HUES64 (cell line): ENCODE measurements around the gene ANKFY1.
A peak's percentile ranks its signal among the peaks of the same experiment; 100 is the strongest.

Experiments
- H3K27ac ChIP-seq: 2 replicates; pipeline ENCODE4 v1.7.0; 2013; ENCODE audit warnings: low read depth, low read length, inconsistent platforms
- H3K27me3 ChIP-seq: 2 replicates; pipeline ENCODE4 v1.6.1; 2013; ENCODE audit warnings: mild to moderate bottlenecking, low read length; ENCODE audit not compliant: insufficient read depth
- H3K36me3 ChIP-seq: 2 replicates; pipeline ENCODE4 v1.6.1; 2013; ENCODE audit warnings: mild to moderate bottlenecking, low read length; ENCODE audit not compliant: insufficient read depth
- H3K4me1 ChIP-seq: 2 replicates; pipeline ENCODE4 v1.6.1; 2013; ENCODE audit warnings: mild to moderate bottlenecking, low read length, moderate library complexity; ENCODE audit not compliant: insufficient read depth
- H3K4me3 ChIP-seq: 2 replicates; pipeline ENCODE4 v1.5.1; 2013; ENCODE audit warnings: mild to moderate bottlenecking, low read length, moderate library complexity
- H3K9ac ChIP-seq: 2 replicates; pipeline ENCODE4 v1.6.1; 2013; ENCODE audit warnings: mild to moderate bottlenecking, low read depth, low read length
- H3K9me3 ChIP-seq: 2 replicates; pipeline ENCODE4 v1.6.1; 2013; ENCODE audit warnings: low read depth, low read length; ENCODE audit not compliant: insufficient read depth
- WGBS: fragments of 150-250, 120-280 bp; methylation state at CpG from one replicate; pipeline ENCODE4 v1.1.7; 2013; ENCODE audit warnings: missing lambda C conversion rate; 5-methylcytosine and 5-hydroxymethylcytosine counted together

Gene ANKFY1

DNA sequence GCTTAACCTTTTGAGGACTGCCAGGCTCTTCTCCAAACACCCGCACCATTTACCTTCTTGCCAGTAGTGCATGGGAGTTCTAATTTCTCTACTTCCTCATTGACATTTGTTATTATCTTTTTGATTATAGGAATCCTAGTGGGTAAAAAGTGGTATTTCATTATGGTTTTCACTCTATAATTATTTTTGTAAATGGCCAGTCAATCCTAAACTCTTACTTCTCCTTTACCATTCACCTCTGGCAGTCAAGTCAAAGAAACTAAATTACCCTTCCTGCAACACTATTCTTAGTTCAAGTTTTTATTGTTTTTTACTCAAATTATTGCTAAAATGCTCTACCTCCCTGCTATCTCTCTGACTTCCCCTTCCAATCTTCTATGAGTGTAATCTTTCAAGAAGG lies 29.8 kb upstream of the ANKFY1 start:
- H3K27ac ChIP-seq, result no peak overlapping the region
- peaks cover 91% of the 10 kb centered on the region for H3K36me3 ChIP-seq
- H3K4me3 ChIP-seq, result no peak overlapping the region
- H3K9me3 ChIP-seq, result no peaks in the 10 kb centered on the region
- 100% methylated on average over 1 of the region's 1 CpG for WGBS
- no peak overlapping the region for H3K9ac ChIP-seq
- no peaks in the 10 kb centered on the region for H3K4me1 ChIP-seq
- no peaks in the 10 kb centered on the region for H3K27me3 ChIP-seq

DNA sequence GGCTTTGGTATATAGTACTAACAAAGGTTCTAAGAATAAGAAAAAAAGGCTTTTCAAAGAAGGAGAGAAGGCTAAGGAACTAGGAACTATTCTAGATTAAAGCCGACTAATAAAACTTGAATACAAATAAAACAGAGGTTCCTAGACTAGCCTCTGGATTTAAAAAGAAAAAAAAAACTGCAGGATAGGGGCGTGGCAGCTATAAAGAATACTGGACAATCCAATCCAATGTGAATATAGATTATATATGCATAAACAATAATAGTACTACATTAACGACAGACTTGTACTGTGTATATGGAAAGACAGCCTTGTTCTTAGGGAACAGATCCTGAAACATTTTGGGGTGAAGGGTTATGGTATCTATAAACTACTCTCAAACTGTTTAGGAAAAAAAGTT lies 23.9 kb upstream of the ANKFY1 start:
- peaks cover 64% of the 10 kb centered on the region for H3K36me3 ChIP-seq
- H3K9ac ChIP-seq, result no peak overlapping the region
- no CpG with 5 or more reads among the region's 3 CpGs for WGBS

DNA sequence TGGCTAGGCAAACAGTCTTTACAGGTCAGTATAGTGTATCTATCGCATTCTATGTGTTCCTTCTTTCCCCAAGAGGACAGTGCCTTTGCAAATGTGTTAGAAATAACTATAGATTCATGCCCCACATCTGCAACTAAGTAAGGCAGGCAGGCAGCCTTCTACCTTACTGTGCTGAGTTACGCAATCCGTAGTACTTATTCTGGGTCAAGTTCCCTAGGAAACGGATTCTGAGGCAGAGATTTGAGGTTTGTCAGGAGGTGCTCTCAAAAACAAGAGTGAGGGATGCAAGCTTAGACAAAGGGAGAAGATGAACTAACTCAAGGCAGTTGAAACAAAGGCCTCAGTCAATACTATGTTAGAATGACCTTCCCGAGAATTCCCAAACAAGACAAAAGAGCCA lies 12.7 kb upstream of the ANKFY1 start:
- Histone ChIP-seq H3K9me3 (no peaks in the 10 kb centered on the region), H3K27ac (no peak overlapping the region), H3K4me1 (no peaks in the 10 kb centered on the region), H3K9ac (no peak overlapping the region), H3K27me3 (no peaks in the 10 kb centered on the region), H3K4me3 (no peak overlapping the region), H3K36me3 (peaks cover 70% of the 10 kb centered on the region)
- WGBS, result 97% methylated on average over 5 of the region's 5 CpGs

More for the DNA sequence above, 23.9 kb upstream of the ANKFY1 start:
- Histone ChIP-seq H3K27me3 (no peaks in the 10 kb centered on the region), H3K4me3 (no peak overlapping the region), H3K27ac (no peak overlapping the region), H3K4me1 (no peaks in the 10 kb centered on the region), H3K9me3 (no peaks in the 10 kb centered on the region)

DNA sequence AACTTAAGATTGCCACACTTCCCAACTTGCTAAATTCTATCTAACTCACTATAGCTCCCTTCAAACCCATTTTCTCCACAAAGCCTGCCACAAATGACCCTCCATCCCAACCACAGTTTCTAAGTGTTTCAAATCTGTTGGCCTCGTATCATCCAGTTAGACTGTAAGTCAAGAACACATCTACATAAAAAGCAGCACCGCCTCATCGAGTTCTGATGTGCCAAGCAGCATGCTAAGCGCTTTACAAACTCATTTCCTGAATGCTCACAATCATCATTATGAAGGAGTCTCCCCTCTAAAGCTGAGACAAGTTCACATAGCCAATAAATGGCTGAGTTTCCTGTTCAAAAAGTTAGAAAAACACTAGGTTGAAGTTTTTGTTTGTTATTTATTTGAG lies 9.2 kb upstream of the ANKFY1 start:
- Histone ChIP-seq H3K27ac (no peak overlapping the region), H3K4me3 (no peak overlapping the region), H3K36me3 (peaks cover 73% of the 10 kb centered on the region), H3K4me1 (no peaks in the 10 kb centered on the region), H3K27me3 (no peaks in the 10 kb centered on the region), H3K9me3 (no peaks in the 10 kb centered on the region), H3K9ac (no peak overlapping the region)
- 97% methylated on average over 4 of the region's 4 CpGs for WGBS

DNA sequence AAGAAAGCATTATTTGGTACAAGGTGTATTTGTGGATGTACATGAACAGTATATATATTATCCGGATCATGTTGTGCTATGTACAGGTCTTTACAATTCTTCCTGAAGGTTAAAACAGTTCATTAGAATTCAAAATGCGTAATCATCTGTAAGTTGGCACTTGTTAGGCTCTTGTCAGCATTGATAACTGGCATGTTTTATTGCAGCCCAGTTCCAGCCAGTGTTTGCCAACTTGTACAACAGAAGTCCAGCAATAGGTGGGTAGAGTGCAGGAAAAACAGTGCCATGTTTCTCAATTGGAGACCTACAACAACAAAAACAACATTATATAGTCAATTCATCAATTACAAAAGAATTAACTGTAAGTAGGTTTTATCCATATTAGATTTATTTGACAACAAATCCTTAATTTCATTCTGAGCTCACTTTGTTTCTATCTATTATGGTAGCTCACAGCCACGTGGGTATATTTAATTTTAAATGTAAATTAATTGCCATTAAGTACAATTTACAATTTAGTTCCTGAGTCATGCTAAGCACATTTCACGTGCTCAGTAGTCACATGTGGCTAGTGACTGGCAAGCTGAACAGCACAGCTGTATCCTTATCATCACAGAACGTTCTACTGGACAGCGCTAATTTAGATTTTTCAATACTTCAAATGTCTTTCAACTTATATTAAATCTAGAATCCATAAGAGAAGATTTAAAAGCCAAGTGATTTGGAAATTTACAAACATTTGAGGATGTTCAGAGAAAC lies 8.6 kb upstream of the ANKFY1 start:
- Histone ChIP-seq H3K9me3 (no peaks in the 10 kb centered on the region), H3K27me3 (no peaks in the 10 kb centered on the region), H3K4me1 (no peaks in the 10 kb centered on the region), H3K4me3 (no peak overlapping the region), H3K27ac (no peak overlapping the region), H3K36me3 (peaks cover 74% of the 10 kb centered on the region), H3K9ac (no peak overlapping the region)
- 96% methylated on average over 5 of the region's 6 CpGs for WGBS

DNA sequence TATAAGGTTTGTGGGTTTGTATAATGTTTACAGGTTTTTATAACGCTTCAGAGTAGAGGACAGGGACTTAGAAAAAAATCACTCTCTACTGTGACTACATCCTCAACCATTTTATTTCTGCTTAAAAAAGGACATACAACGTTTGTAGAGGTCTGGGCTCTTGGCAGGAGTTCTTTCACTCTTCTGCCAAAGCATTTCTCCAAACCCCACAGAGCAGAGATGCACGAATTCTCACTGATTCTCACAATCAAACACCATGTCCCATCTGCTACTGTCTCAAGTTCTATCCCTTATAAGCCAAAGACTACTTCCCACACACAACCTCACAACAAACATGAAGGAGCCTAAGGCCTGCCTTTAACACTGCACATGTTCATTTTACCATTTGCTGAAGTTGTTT lies 7.0 kb upstream of the ANKFY1 start:
- no peak overlapping the region for H3K4me3 ChIP-seq
- 89% methylated on average over 2 of the region's 3 CpGs for WGBS
- H3K9ac ChIP-seq, result no peak overlapping the region
- H3K27me3 ChIP-seq, result no peaks in the 10 kb centered on the region
- H3K27ac ChIP-seq, result no peak overlapping the region
- no peaks in the 10 kb centered on the region for H3K9me3 ChIP-seq
- H3K4me1 ChIP-seq, result no peaks in the 10 kb centered on the region
- H3K36me3 ChIP-seq, result peaks cover 68% of the 10 kb centered on the region

DNA sequence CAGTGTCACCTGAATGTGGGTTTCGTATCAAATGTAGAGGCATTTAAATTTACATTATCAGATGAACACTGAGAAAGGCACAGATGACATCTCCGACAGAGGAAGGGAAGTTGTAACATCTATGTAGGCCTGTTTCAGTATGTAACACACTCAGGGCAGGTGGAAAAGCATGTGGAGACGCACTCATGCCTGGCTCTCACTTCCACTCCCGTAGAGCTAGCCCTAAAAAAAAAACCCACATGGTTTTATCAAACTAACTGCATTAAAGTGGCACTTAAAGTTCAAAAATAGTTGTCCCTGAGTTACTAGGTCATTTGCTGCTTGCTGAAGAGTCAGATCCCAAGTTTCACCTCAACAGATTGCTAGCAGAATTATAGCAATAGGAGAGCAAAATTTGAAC lies 6.1 kb upstream of the ANKFY1 start:
- Histone ChIP-seq H3K9ac (no peak overlapping the region), H3K9me3 (no peaks in the 10 kb centered on the region), H3K4me3 (no peak overlapping the region), H3K36me3 (peaks cover 63% of the 10 kb centered on the region), H3K27ac (no peak overlapping the region), H3K4me1 (no peaks in the 10 kb centered on the region), H3K27me3 (no peaks in the 10 kb centered on the region)
- 93% methylated on average over 4 of the region's 4 CpGs for WGBS

DNA sequence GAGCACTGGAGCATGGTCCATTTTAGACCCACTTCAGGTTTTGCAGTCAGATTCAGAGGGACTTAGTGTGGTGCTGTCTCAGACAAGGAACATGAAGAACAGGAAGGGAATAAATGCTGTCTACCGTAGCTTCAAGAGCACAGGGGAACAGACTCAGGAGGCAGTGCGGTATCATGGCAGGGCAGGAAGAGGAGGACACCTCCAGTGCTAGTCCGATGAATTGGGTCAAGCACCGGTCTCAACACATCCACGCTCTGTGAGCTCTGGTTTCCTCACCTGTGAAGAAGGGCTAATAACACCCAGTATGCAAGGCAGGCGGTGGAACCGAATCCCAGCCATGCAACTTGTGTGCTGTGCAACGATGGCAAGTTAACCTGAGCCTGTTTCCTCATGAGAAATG lies 3.6 kb upstream of the ANKFY1 start:
- WGBS, result 96% methylated on average over 8 of the region's 8 CpGs
- Histone ChIP-seq H3K4me1 (peaks cover 4% of the 10 kb centered on the region), H3K27me3 (no peaks in the 10 kb centered on the region), H3K4me3 (no peak overlapping the region), H3K27ac (no peak overlapping the region), H3K9ac (no peak overlapping the region), H3K36me3 (peaks cover 43% of the 10 kb centered on the region), H3K9me3 (no peaks in the 10 kb centered on the region)

DNA sequence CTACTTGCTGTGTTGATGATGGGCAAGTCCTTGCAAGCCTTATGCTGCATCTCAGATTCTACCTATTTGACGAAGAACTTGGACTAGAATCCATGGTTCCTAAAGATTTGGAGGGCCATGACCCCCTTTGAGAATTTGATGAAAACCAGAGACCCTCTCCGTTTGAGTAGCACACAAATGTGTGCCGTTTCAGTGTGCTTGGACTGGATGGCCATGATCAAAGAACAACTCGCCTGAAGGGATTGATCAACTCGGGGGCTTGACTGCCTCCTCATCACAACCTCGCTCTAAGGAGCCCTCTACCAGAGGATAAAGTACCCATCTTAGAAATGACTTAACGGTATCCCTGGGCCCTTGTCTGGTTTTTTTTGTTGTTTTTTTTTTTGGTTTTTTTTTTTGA lies 2.8 kb upstream of the ANKFY1 start:
- Histone ChIP-seq H3K4me1 (peaks cover 4% of the 10 kb centered on the region), H3K9ac (no peak overlapping the region), H3K4me3 (no peak overlapping the region), H3K9me3 (no peaks in the 10 kb centered on the region), H3K27me3 (no peaks in the 10 kb centered on the region), H3K36me3 (peaks cover 35% of the 10 kb centered on the region), H3K27ac (no peak overlapping the region)
- WGBS, result 93% methylated on average over 7 of the region's 7 CpGs

DNA sequence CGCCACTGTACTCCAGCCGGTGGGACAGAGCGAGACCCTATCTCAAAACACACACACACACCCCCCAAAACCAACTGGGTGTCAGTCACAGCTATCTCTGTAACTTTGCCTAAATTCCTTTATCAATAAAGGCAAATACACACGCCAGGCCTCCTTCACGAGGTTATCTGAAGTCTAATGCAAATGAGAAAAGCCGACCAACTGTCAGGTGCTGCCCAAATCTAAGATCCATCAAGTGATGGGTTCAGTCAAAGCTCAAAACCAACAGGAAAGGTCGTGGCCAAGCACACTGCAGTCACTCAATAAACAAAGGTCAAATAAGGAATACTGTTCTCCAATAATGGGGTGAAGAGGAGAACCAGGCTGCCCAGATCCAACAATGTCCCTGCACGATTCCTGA lies 1.1 kb downstream of the ANKFY1 start:
- Histone ChIP-seq H3K36me3 (peaks cover 16% of the 10 kb centered on the region), H3K27ac (no peak overlapping the region), H3K9me3 (peaks cover 7% of the 10 kb centered on the region; the same call in 1 of the 2 replicates), H3K27me3 (no peaks in the 10 kb centered on the region), H3K9ac (peak overlapping the region; percentile 96), H3K4me3 (peak overlapping the region; percentile 91), H3K4me1 (peaks cover 4% of the 10 kb centered on the region)
- 64% methylated on average over 8 of the region's 8 CpGs for WGBS

DNA sequence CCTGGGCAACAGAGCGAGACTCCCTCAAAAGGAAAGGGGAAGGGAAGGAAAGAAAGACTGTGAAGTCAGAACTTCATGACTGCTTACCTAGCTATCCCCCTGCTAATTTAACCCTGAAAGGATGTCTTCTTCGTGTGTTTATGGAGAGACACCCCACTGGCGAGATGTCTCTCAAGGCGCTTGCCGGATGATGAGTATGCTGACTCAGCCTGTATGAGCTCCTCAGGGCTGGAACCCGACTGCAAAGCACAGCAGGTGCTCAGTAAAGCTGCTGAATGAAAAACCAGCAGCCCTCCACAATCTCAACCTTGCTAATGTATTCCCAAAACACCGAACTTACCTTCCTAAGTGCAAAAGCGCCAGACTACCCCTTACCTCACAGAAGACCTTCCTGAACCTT lies 2.3 kb downstream of the ANKFY1 start:
- Histone ChIP-seq H3K4me1 (peaks cover 4% of the 10 kb centered on the region), H3K9me3 (peaks cover 7% of the 10 kb centered on the region; the same call in 1 of the 2 replicates), H3K27ac (peak overlapping the region; percentile 26; the same call in 1 of the 2 replicates), H3K9ac (no peak overlapping the region), H3K4me3 (peak overlapping the region; percentile 28; the same call in 1 of the 2 replicates), H3K36me3 (peaks cover 16% of the 10 kb centered on the region), H3K27me3 (no peaks in the 10 kb centered on the region)
- WGBS, result 69% methylated on average over 8 of the region's 8 CpGs

DNA sequence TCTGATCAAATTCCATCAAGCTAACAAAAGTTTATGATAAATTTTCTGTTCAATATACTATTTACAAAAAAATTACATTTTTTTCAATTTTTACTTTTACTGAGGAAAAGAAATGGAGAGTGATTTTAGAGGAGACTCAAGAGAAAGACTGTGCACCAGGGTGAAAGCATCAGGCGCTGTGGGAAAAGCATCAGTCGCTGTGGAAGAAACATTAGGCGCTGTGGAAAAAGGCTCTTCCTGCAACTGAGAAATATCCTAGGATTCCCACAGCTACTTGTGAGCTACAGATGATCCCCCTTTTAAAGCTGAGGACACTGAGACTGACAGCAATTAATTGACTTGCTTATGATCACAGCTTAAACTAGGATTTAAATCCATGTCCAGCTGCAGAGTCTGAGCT lies 4.9 kb downstream of the ANKFY1 start:
- H3K27me3 ChIP-seq, result no peaks in the 10 kb centered on the region
- no peak overlapping the region for H3K4me3 ChIP-seq
- H3K4me1 ChIP-seq, result peaks cover 4% of the 10 kb centered on the region
- H3K9me3 ChIP-seq, result peaks cover 7% of the 10 kb centered on the region; the same call in 1 of the 2 replicates
- H3K9ac ChIP-seq, result no peak overlapping the region
- WGBS, result 99% methylated on average over 3 of the region's 3 CpGs
- H3K36me3 ChIP-seq, result peaks cover 16% of the 10 kb centered on the region
- no peak overlapping the region for H3K27ac ChIP-seq
